Muscle layer of colon (tissue), 2 donors: Measurements from ENCODE around the gene ME3.
A peak's percentile ranks its signal among the peaks of the same experiment; 100 is the strongest.
"Not testable (repeated sequence)": the region's sequence is repeated elsewhere in the genome, so short reads cannot be mapped to it uniquely, and the experiment has no call there.

Source experiments
- H3K27ac ChIP-seq: one replicate; pipeline ENCODE4 v1.7.0; 2013; ENCODE audit warnings: low read depth, mild to moderate bottlenecking, low read length, moderate library complexity
- H3K27me3 ChIP-seq, 2 donors: one replicate each; pipeline ENCODE4 v1.7.0; 2013; ENCODE audit warnings: low read length in 2 of 2, mild to moderate bottlenecking in 2 of 2; ENCODE audit not compliant: insufficient read depth in 2 of 2, control insufficient read depth in 1 of 2
- H3K36me3 ChIP-seq: one replicate; pipeline ENCODE4 v1.7.0; 2013; ENCODE audit warnings: mild to moderate bottlenecking, low read length; ENCODE audit not compliant: insufficient read depth
- H3K4me1 ChIP-seq: one replicate; pipeline ENCODE4 v1.7.0; 2013; ENCODE audit warnings: mild to moderate bottlenecking, low read length; ENCODE audit not compliant: insufficient read depth
- H3K4me3 ChIP-seq, 2 donors: one replicate each; pipeline ENCODE4 v1.7.0; 2013; ENCODE audit warnings: low read length in 2 of 2, low read depth in 1 of 2, mild to moderate bottlenecking in 1 of 2, moderate library complexity in 1 of 2
- H3K9ac ChIP-seq: one replicate; pipeline ENCODE4 v1.7.0; 2013; ENCODE audit warnings: low read length
- H3K9me3 ChIP-seq: one replicate; pipeline ENCODE4 v1.7.0; 2013; ENCODE audit warnings: mild to moderate bottlenecking, low read length
- donor health status: abdominal sarcoma.
- donor health status: Adenocarcinoma of cecum.

ME3 gene

DNA sequence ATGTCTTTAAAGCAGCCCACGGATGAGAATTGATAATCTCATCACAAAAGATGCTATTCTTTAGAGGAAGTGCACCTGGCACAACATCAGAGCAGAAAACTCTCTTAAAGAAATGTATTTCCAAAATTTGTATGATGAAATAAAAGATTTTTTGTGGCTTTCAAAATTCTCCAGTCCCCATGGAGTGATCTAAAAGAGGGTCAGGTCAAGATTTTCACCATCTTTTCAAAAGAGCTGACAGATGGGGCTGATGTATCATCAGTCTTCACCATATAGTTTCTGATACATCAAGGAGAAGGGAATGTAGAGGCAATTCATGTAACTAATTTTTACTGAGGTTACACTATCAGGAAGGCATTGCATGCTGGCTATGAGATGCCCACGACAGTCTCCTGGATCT, 11.7 kb downstream of the ME3 start:
- no peaks in the 10 kb centered on the region for H3K36me3 ChIP-seq
- no peak overlapping the region for H3K4me3 ChIP-seq
- H3K9ac ChIP-seq: no peak overlapping the region
- no peak overlapping the region for H3K27ac ChIP-seq
- no peaks in the 10 kb centered on the region for H3K27me3 ChIP-seq
- H3K9me3 ChIP-seq: no peaks in the 10 kb centered on the region
- H3K4me1 ChIP-seq: peaks cover 19% of the 10 kb centered on the region

DNA sequence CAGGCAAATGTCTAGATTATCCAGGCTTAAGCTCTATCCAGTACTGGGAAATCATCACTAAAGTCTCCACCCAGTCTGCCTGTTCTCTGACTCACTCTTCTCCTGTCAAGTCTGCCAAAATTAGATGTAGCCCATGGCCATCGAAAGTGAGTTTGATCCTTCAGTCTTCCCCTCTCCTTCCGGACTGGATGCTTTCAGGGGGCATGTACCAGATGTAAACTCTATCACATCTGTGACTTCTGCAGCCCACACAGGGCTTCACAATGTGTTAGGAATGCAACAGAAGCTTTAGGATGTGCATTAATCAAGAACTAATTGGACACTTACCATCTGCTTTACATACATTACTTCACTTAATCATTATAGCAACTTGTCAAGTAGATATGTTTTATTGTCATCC, 12.3 kb downstream of the ME3 start:
- peaks cover 19% of the 10 kb centered on the region for H3K4me1 ChIP-seq
- H3K36me3 ChIP-seq: no peaks in the 10 kb centered on the region
- no peak overlapping the region for H3K9ac ChIP-seq
- no peak overlapping the region for H3K27ac ChIP-seq
- H3K27me3 ChIP-seq: no peaks in the 10 kb centered on the region
- no peaks in the 10 kb centered on the region for H3K9me3 ChIP-seq
- H3K4me3 ChIP-seq: no peak overlapping the region

DNA sequence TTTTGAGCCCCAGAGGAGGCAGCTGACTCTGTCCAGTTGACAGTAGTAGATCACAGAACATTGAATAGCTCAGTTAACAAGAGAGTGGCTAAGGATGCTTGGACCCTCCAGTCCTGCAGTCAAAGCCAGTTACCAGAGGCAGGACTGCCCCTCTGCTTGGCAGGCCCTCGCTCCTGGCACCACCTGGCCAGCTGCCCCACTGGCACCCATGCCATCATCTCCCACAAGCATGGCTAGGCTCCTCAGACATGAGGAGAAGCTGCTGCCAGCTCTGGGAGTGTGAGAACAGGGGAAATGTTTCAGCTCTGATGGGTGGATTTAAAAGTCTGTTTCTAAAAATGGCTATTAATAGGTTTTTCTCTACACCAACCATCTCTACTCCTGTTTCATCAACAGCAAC, 13.9 kb downstream of the ME3 start:
- no peak overlapping the region for H3K4me3 ChIP-seq
- no peaks in the 10 kb centered on the region for H3K9me3 ChIP-seq
- no peaks in the 10 kb centered on the region for H3K36me3 ChIP-seq
- no peaks in the 10 kb centered on the region for H3K27me3 ChIP-seq
- H3K27ac ChIP-seq: no peak overlapping the region
- no peak overlapping the region for H3K9ac ChIP-seq
- H3K4me1 ChIP-seq: peaks cover 10% of the 10 kb centered on the region

DNA sequence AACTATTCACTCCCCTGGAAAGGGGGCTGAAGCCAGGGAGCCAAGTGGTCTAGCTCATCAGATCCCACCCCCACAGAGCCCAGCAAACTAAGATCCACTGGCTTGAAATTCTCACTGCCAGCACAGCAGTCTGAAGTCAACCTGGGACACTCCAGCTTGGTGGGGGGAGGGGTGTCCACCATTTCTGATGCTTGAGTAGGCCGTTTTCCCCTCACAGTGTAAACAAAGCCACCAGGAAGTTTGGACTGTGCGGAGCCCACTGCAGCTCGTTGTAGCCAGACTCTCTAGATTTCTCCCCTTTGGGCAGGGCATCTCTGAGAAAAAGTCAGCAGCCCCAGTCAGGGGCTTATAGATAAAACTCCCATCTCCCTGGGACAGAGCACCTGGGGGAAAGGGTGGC, 27.2 kb downstream of the ME3 start:
- not testable (repeated sequence) for H3K4me3 ChIP-seq, H3K36me3 ChIP-seq, H3K9me3 ChIP-seq, H3K27me3 ChIP-seq, H3K27ac ChIP-seq, H3K4me1 ChIP-seq, H3K9ac ChIP-seq

DNA sequence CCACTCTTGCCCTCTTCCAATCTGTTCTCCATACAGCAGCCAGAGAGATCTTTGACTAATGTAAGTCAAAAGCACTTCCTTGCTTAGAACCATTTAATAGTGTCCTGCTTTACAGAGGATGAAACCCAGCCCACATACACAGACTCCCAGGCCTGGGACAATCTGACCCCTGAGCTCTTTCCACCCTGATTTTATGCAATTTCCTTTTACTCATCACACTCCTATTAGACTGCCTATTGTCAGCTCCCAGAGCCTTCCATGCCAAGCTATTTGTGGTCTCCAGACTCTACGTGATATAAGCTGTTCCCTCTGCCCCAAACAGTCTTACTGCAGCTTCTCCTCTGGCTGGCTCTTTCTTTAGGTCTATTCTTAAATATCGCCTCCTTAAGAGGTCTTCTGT, 28.1 kb downstream of the ME3 start:
- no peak overlapping the region for H3K27ac ChIP-seq
- H3K27me3 ChIP-seq: no peaks in the 10 kb centered on the region

DNA sequence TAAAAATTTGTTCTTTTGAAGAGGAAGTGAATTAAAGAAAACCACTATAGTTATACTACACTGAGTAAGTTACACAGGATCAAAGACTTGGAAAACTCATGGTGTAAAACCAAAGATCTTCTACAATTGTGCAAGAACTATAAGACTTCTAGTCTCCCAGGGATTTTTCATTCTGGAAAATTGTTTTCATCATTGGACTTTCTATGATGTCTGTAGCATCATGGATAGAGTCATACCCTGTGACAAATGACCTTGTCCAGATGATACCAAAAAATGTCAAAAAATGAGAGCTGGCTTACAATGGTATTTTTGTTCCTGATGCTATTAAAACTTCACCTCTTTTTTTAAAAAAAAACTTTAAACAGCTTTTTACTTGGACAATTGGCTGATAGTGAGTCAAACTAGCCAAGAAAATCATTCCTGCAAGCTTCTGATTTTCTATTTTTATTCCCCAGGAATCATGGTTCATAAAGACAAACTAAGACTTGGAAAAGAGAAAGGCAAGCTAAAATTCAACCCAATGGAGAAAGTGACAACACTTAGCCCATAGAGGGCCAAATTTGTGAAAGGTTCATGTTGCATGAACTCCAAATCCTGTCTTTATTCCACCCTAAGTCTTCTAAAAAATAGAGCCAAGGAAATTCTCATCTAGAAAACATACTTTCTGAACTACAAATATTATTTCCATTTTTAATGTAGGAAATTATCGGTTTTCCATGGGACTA, 30.7 kb downstream of the ME3 start:
- Histone ChIP-seq H3K4me3 (no peak overlapping the region), H3K9ac (no peak overlapping the region), H3K27me3 (no peaks in the 10 kb centered on the region), H3K27ac (no peak overlapping the region), H3K9me3 (no peaks in the 10 kb centered on the region), H3K36me3 (no peaks in the 10 kb centered on the region), H3K4me1 (no peaks in the 10 kb centered on the region)

More for the DNA sequence above, 28.1 kb downstream of the ME3 start:
- Histone ChIP-seq H3K36me3 (no peaks in the 10 kb centered on the region), H3K4me3 (no peak overlapping the region), H3K9me3 (no peaks in the 10 kb centered on the region), H3K9ac (no peak overlapping the region), H3K4me1 (no peaks in the 10 kb centered on the region)

DNA sequence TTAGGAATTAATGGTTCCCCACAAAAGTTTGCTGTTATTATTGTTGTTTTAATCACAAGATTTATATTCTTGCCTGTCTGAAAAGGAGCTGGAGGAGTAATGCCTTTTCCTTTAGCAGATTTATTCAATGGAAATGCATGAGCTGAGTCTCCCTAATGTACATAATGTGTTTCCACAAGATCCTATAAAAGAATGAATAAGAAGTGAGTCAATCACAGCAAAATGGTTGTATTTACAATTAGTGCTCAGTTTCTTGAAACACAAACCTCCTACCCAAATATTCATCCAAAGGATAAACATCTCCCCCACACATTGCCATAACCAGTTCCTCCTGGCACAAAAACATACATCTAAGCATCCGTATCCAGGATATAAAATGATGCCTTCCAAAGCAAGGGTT, 33.3 kb downstream of the ME3 start:
- Histone ChIP-seq H3K9ac (no peak overlapping the region), H3K9me3 (no peaks in the 10 kb centered on the region)

DNA sequence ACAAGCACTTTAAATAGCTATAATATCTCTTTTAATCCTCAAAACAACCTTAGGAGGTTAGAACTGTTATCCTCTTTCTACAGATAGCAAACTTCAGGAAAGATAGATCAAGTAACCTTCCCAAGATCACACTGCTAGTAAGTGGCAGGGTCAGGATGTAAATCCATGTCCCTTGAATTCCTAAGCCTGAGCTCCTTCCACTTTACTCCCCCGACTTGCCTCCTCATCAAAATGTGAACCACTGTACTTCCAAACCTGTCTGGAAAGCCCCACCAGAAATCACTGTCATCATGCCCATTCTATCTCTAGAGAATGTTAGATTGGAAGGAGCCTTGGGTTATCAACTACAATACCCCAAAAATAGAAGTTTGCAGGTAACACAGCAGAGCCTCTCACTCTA, 33.7 kb downstream of the ME3 start:
- H3K36me3 ChIP-seq: no peaks in the 10 kb centered on the region
- H3K4me3 ChIP-seq: no peak overlapping the region
- no peak overlapping the region for H3K27ac ChIP-seq
- no peaks in the 10 kb centered on the region for H3K4me1 ChIP-seq
- no peaks in the 10 kb centered on the region for H3K9me3 ChIP-seq
- H3K9ac ChIP-seq: no peak overlapping the region
- no peaks in the 10 kb centered on the region for H3K27me3 ChIP-seq

More for the DNA sequence above, 33.3 kb downstream of the ME3 start:
- no peaks in the 10 kb centered on the region for H3K27me3 ChIP-seq
- H3K4me3 ChIP-seq: no peak overlapping the region
- no peaks in the 10 kb centered on the region for H3K36me3 ChIP-seq
- H3K4me1 ChIP-seq: no peaks in the 10 kb centered on the region
- no peak overlapping the region for H3K27ac ChIP-seq

DNA sequence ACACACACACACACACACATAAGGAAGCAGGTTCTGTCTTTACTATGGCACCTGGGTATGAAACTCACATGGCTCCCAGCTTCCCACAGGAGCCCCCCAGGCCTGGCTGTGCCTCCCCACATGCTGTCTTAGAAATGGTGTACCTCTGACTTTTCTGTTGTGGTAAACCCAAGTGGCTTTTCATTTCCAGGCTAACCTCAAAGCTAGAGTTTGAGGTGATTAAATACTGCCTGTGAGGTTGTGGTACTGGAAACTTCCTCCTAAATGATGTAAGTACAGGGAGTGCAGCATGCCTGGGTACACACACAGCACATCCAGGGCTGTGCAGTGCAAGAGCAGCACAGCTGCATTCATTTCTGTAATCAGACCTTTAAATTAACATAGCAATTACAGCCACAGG, 34.4 kb downstream of the ME3 start:
- no peaks in the 10 kb centered on the region for H3K27me3 ChIP-seq
- no peaks in the 10 kb centered on the region for H3K9me3 ChIP-seq
- H3K27ac ChIP-seq: no peak overlapping the region
- no peak overlapping the region for H3K9ac ChIP-seq
- no peaks in the 10 kb centered on the region for H3K4me1 ChIP-seq
- H3K36me3 ChIP-seq: no peaks in the 10 kb centered on the region
- no peak overlapping the region for H3K4me3 ChIP-seq

DNA sequence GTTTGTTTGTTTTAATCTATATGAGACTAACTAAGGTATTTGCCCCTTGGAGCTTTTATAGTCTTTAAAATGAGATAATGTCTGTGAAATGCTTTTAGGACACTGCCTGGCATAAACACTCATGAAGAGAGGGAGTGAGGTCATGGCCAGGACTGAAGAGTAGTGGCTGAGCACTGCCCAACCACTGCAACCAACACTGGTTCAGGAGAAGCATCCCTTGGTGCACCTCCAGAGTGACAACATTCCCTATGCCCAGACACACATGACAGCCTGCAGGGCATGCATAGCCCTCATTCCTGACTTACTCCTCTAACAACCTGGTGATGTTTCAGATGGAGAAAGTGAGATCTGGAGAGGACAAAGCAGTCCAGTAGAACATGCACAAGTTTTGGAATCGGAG, 36.1 kb downstream of the ME3 start:
- H3K9ac ChIP-seq: no peak overlapping the region
- no peaks in the 10 kb centered on the region for H3K9me3 ChIP-seq
- no peak overlapping the region for H3K27ac ChIP-seq
- no peak overlapping the region for H3K4me3 ChIP-seq
- H3K27me3 ChIP-seq: no peaks in the 10 kb centered on the region
- peaks cover 1% of the 10 kb centered on the region for H3K4me1 ChIP-seq
- H3K36me3 ChIP-seq: no peaks in the 10 kb centered on the region

DNA sequence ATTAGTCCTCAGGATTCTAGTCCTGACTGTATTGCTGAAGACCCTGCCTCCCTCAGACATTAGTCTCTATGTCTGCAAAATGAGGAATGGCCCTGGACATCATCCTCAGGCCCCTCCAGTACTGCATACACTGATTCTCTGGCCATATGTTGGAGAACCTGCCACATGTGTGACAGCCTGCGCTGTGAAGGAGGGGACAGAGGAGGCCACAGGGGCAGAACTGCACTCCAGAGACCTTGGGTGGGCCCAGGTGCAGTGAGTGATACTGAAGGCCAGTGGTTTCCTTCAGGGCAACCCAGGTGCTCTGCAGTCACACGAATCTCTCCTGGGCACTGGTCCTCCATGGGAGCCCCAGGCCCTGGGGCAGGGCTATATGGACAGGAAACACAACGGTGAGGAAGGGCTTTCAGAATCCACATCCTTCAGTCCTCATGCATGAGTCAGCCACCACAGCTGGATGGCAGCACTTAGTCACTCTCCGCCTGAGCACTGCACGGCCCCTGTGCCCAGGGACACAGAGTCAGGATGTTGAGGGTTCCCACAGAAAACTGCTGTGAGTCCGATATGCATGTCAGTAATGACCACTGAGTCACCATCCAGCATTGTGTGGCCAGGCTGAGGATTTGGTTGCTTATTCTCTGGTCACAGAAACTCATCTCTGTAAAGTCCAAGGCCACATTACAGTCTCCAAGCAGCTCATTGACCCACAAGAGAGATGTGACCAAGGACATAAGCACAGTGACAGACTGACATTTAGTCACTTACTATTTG, 39.7 kb downstream of the ME3 start:
- H3K36me3 ChIP-seq: no peaks in the 10 kb centered on the region
- no peaks in the 10 kb centered on the region for H3K27me3 ChIP-seq
- H3K4me3 ChIP-seq: no peak overlapping the region
- H3K9ac ChIP-seq: no peak overlapping the region
- H3K9me3 ChIP-seq: no peaks in the 10 kb centered on the region
- H3K27ac ChIP-seq: peak overlapping the region; percentile 19
- peaks cover 37% of the 10 kb centered on the region for H3K4me1 ChIP-seq
